HL-60 (cell line): ENCODE data around the gene GUCY2F.

Experiments used
- DNase-seq, 2 experiments: peaks; one replicate each; pipeline ENCODE4 v3.0.0-alpha.2; 2010 to 2020; ENCODE audit warnings: low read depth in 1 of 2, low spot score in 1 of 2
- H3K27ac ChIP-seq: fragments of 250-450 bp; sonication (Bioruptor Pico); replicated peaks from 2 replicates; pipeline ENCODE4 v1.5.1; 2020; ENCODE audit warnings: mild to moderate bottlenecking, moderate library complexity
- H3K27me3 ChIP-seq: fragments of 250-450 bp; sonication (Bioruptor Pico); 2 replicates; pipeline ENCODE4 v1.5.1; 2021; ENCODE audit warnings: mild to moderate bottlenecking, moderate library complexity; ENCODE audit not compliant: insufficient read depth, poor library complexity, severe bottlenecking
- H3K4me3 ChIP-seq: replicated peaks from 2 replicates; pipeline ENCODE4 v1.5.1; 2011; ENCODE audit warnings: mild to moderate bottlenecking, control low read depth, low read length; ENCODE audit not compliant: insufficient read depth
- GABPA ChIP-seq: IDR thresholded peaks from 2 replicates; pipeline ENCODE4 v1.6.1; 2012; ENCODE audit warnings: low read depth
- POLR2AphosphoS5 ChIP-seq: IDR thresholded peaks from 2 replicates; pipeline ENCODE4 v1.6.1; 2012; ENCODE audit warnings: low read depth
- SPI1 ChIP-seq: IDR thresholded peaks from 2 replicates; pipeline ENCODE4 v1.6.1; 2012; ENCODE audit warnings: low read depth, mild to moderate bottlenecking, borderline replicate concordance
- TF ChIP-seq, protein P1 (sequence below): IDR thresholded peaks from 2 replicates; pipeline ENCODE4 v1.6.1; 2012; ENCODE audit warnings: low read depth; ENCODE audit not compliant: insufficient replicate concordance
- TF ChIP-seq, protein P2 (sequence below): IDR thresholded peaks from one replicate; pipeline ENCODE4 v1.5.1; 2011; ENCODE audit warnings: low read length, control low read depth, inconsistent platforms; ENCODE audit not compliant: insufficient read depth

GUCY2F gene

DNA sequence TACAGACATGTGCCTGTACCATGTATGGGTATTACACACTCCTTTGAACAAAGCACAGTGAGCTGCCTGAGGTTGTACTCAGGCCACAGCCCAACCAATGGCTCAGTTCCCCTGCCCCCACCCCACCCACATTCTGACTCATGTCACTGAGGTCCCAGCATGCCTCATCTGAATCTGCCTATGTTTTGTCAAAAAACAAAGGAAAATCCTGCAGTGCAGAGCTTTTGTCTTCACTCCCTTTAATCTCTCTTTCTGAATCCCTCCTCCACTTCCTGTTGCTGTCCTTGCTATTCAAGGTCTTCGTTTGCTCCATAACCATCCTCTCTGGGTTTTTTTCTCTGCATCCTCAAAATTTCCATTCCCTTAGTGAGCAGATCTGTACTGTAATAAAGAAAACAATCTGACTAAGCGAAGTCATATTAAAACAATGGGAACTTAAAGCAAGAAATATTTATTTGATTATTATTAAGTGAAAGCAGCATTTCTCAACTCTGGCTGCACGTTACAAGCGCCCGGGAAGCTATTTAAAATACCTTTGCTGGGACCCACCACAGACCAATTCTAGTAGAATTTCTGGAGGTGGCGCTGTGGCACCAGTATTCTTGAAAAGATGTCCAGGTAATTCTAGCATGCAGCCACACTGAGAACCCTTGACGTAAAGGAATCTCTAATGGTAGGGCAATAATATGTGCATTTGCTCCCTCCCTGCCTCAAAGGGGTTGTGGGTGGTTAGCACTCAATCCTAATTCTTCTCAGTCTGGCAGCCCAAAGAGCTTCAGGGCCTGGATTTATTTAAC lies 8.7 kb downstream of the GUCY2F start:
- no peak overlapping the region for H3K27ac ChIP-seq
- H3K4me3 ChIP-seq = no peak overlapping the region
- H3K27me3 ChIP-seq = peaks cover 2% of the 10 kb centered on the region
- DNase-seq = peak in 1 of 2 experiments; percentile 28
- TF ChIP-seq, protein P1, sequence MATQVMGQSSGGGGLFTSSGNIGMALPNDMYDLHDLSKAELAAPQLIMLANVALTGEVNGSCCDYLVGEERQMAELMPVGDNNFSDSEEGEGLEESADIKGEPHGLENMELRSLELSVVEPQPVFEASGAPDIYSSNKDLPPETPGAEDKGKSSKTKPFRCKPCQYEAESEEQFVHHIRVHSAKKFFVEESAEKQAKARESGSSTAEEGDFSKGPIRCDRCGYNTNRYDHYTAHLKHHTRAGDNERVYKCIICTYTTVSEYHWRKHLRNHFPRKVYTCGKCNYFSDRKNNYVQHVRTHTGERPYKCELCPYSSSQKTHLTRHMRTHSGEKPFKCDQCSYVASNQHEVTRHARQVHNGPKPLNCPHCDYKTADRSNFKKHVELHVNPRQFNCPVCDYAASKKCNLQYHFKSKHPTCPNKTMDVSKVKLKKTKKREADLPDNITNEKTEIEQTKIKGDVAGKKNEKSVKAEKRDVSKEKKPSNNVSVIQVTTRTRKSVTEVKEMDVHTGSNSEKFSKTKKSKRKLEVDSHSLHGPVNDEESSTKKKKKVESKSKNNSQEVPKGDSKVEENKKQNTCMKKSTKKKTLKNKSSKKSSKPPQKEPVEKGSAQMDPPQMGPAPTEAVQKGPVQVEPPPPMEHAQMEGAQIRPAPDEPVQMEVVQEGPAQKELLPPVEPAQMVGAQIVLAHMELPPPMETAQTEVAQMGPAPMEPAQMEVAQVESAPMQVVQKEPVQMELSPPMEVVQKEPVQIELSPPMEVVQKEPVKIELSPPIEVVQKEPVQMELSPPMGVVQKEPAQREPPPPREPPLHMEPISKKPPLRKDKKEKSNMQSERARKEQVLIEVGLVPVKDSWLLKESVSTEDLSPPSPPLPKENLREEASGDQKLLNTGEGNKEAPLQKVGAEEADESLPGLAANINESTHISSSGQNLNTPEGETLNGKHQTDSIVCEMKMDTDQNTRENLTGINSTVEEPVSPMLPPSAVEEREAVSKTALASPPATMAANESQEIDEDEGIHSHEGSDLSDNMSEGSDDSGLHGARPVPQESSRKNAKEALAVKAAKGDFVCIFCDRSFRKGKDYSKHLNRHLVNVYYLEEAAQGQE = no peak
- TF ChIP-seq POLR2AphosphoS5 = no peak
- TF ChIP-seq, protein P2, sequence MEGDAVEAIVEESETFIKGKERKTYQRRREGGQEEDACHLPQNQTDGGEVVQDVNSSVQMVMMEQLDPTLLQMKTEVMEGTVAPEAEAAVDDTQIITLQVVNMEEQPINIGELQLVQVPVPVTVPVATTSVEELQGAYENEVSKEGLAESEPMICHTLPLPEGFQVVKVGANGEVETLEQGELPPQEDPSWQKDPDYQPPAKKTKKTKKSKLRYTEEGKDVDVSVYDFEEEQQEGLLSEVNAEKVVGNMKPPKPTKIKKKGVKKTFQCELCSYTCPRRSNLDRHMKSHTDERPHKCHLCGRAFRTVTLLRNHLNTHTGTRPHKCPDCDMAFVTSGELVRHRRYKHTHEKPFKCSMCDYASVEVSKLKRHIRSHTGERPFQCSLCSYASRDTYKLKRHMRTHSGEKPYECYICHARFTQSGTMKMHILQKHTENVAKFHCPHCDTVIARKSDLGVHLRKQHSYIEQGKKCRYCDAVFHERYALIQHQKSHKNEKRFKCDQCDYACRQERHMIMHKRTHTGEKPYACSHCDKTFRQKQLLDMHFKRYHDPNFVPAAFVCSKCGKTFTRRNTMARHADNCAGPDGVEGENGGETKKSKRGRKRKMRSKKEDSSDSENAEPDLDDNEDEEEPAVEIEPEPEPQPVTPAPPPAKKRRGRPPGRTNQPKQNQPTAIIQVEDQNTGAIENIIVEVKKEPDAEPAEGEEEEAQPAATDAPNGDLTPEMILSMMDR = no peak
- no peak for TF ChIP-seq GABPA
- TF ChIP-seq SPI1 = no peak

DNA sequence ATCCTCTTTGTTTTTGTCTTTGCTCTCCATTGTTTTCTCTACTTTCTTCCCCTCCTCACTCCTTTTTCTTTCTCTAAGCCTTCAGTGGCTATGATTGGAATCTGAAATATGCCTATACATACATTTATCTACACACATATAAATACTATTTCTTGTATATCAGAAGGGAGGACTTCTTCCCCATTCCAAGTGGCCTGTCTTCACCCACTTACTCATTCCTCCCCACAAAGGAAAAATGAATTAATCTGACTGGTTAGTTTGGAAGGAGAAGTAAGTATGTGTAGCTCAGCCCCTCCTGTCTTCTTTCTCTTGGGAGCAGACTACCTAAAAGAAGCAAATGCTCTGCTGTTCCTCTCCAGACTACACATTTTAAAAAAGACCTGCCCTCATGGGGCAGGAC lies 17.7 kb downstream of the GUCY2F start:
- Histone ChIP-seq H3K27ac (no peak overlapping the region), H3K4me3 (no peak overlapping the region), H3K27me3 (no peaks in the 10 kb centered on the region)
- DNase-seq = no peak
- TF ChIP-seq POLR2AphosphoS5 (no peak), SPI1 (no peak), GABPA (no peak)
- TF ChIP-seq, protein P1 = no peak
- TF ChIP-seq, protein P2 = no peak

DNA sequence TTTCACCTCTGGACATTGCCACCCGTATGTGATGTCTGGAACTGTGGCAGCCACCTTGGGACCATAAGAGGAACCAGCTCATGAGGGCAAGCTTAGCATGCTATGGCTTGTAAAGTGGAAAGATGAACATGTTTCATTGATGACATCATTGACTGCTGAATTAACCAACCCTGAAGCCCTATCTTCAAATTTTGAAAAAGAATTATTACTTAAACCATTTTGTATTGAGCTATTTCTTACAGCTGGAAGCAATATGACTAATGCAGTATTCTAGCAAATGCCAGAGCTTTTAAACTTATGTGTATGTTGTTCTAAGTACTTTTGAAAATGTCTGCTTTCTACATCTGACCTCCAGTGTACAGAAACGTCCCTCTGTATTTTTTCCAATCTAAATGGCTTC lies 18.1 kb downstream of the GUCY2F start:
- DNase-seq = no peak
- Histone ChIP-seq H3K4me3 (no peak overlapping the region), H3K27ac (no peak overlapping the region), H3K27me3 (no peaks in the 10 kb centered on the region)
- TF ChIP-seq, protein P2 = no peak
- TF ChIP-seq POLR2AphosphoS5 (no peak), SPI1 (no peak), GABPA (no peak)
- TF ChIP-seq, protein P1 = no peak
